Stimulated activated CD4-positive, alpha-beta T cell treated with anti-CD3 and anti-CD28 coated beads, Interleukin-4, amount 100 ng/mL, for 24 hours (primary cell): ENCODE results near the gene ZNF444.
"Not testable (repeated sequence)": the region's sequence is repeated elsewhere in the genome, so short reads cannot be mapped to it uniquely, and the experiment has no call there.

Source experiments
- DNase-seq: peaks from one replicate; pipeline ENCODE4 v3.0.0-alpha.2; 2020

Gene ZNF444

DNA sequence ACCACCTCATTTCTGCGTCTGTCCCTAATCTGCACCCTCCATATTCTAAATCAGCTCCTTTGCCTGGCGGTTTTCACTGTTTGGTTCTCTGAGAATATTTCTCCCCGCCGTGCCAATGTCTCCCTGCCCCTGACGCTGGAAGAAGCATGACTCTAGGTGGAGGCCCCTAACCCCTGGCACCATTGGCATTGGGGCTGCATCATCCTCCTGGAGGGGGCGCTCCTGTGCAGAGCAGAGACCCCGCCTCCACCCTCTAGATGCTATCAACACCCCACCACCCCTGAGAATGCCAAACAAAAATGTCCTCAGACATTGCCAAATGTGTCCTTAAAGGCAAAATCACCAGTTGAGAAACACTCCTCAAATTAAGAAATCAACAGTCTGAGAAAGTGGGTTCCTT is 50.0 kb downstream of the ZNF444 start:
- no peak for DNase-seq

DNA sequence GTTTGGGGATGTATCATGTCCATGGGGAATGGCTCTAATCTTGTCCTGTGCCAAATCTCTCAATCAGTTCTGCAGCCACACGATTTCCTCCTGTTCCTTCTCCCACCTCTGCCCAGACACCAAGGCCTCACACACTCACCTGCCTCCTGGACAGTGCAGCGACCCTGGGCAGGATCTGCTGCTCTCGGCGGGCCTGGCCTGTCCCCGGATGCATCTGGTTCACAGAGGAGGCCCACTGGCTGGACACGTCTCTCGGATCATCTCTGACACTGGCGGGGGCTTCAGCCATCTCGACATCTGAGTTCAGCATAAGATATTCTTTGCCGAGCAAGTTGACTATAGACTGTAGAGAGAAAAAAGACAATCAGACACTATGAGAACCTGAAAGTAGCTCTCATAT is 50.6 kb downstream of the ZNF444 start:
- no peak for DNase-seq

DNA sequence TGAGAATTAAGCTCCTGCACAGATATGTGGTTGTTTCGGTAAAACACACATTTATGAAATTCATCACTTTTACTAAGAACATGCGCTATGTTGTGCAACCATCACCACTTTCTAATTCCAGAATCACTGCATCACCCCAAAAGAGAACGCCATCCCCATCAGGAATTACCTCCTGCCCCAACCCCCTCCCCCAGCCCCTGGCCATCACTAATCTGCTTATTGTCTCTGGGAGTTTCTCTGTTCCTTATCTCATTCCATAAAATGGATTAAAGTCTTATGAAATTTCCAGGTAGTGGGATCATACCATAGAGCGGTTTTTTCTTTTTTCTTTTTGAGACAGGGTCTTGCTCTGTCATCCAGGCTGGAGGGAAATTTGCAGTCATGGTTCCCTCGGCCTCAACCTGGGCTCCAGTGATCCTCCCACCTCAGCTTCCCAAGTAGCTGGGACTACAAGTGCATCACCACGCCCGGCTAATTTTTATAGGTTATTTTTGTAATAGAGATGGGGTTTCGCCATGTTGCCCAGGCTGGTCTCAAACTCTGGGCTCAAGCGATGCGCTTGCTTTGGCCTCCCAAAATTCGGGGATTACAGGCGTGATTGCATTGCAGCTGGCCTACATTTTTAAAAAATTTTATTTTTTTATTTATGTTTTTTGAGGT is 53.0 kb downstream of the ZNF444 start:
- DNase-seq = no peak

DNA sequence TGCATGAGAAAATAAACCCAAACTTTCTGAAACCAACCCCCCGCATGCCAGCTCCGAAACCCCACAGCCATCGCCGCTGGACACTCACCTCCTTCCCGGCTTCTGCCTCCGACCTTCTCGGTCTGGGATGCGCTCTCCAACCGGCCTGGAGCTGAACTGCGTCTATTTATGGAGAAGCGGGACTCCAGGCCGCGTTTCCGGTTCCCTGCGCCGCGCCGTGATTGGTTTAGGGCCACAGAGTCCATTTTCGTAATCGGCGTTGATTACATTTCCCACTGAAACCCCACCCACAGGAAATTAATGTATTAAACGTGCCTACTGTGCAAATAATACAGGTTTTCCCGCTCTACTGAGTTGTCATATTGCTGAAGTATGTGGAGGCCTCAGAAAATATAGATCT is 56.6 kb downstream of the ZNF444 start, which contains the start of gene ZSCAN5B:
Gene ZSCAN5B, minus strand, starts transcription at position 138 of the 400 bp plus-strand sequence. CDS start 4,731 bp downstream, outside the sequence.
- not testable (repeated sequence) for DNase-seq

DNA sequence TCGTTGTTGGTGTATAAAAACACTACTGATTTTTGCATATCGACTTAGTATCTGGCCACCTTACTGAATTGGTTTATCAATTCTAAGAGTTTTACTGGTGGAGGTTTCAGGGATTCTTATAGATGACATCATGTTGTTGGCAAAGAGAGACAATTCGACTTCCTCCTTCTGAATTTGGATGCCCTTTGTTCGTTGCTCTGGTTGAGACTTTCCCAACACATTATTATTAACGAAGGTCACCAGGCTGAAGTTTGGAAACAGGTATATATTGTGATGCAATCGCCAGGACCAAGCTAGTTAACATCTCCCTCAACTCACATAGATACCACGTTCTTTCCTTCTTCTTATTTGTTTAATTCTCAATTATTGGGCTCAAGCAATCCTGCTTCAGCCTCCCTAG is 58.6 kb downstream of the ZNF444 start:
- no peak for DNase-seq

DNA sequence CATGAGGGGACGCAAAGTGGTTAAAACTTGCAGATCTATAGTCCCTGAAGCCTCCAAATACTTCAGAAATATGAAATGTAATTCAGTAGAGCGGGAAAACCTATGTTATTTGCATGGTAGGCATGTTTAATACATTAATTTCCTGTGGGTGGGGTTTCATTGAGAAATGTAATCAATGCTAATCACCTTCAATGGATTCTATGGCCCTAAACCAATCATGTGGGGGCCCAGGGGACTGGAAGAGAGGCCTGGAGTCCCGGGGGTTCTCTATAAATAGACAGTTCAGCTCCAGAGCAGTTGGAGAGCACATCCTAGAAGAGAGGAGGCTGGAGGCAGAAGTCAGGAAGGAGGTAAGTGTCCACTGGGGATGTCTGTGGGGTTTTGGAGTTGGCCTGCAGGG is 60.9 kb downstream of the ZNF444 start, which contains the start of gene ZSCAN5C:
Gene ZSCAN5C, plus strand, starts transcription at position 301 of the 400 bp plus-strand sequence. CDS start 3,641 bp downstream, outside the sequence.
- no peak for DNase-seq

DNA sequence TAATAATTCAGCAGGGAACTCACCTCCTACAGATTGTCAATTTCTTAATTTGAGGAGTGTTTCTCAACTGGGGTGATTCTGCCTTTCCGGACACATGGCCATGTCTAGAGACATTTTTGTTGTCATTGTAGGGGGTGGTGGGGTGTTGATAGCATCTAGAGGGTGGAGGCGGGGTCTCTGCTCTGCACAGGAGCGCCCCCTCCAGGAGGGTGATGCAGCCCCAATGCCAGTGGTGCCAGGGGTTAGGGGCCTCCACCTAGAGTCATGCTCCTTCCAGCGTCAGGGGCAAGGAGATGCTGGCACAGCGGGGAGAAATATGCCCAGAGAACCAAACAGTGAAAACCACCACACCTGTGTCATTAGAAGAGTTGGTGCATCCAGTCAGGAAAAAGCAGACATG is 66.5 kb downstream of the ZNF444 start:
- not testable (repeated sequence) for DNase-seq

DNA sequence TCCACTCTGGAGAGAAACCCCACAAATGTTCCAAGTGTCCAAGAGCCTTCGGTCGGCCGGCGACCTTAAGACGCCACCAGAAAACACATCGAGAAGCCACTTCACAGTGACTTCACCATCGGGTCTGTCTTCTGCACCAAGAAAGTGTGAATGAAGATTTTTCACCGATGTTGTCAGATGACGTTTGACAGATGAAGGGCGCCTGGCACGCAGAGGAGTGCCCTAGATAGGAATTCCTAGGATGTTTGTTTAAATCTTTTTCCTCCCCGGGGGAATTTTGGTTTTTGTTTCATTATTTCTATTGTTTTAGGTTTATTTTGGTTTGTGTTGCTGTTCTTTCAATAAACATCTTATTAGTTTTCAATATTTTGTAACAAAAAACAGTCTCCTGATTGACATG is 68.0 kb downstream of the ZNF444 start:
- DNase-seq = no peak

DNA sequence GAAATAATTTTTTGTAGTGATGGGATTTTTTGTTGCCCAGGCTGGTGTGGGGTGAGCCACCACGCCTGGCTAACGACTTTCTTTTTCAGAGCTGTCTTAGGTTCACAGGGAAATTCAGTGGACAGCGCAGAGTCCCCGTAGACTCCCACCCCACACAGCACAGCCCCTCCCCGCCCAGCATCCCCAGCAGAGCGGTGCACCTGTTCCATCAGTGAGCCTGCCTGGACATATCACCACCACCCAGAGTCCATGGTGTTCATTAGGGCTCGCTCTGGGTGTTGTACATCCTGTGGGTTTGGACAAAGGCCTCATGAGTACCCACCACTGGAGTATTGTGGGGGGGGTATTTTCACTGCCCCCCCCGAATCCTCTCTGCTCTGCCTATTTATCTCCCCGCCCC is 68.9 kb downstream of the ZNF444 start:
- DNase-seq = not testable (repeated sequence)
